ENCODE data around the gene BCL2.

BCL2 gene

GRCh38 chr18:63157293-63158011 lies 162.1 kb downstream of the BCL2 start:
- DNase-seq (ENCODE audit: low read depth in 2 of 2) = no peak

DNA sequence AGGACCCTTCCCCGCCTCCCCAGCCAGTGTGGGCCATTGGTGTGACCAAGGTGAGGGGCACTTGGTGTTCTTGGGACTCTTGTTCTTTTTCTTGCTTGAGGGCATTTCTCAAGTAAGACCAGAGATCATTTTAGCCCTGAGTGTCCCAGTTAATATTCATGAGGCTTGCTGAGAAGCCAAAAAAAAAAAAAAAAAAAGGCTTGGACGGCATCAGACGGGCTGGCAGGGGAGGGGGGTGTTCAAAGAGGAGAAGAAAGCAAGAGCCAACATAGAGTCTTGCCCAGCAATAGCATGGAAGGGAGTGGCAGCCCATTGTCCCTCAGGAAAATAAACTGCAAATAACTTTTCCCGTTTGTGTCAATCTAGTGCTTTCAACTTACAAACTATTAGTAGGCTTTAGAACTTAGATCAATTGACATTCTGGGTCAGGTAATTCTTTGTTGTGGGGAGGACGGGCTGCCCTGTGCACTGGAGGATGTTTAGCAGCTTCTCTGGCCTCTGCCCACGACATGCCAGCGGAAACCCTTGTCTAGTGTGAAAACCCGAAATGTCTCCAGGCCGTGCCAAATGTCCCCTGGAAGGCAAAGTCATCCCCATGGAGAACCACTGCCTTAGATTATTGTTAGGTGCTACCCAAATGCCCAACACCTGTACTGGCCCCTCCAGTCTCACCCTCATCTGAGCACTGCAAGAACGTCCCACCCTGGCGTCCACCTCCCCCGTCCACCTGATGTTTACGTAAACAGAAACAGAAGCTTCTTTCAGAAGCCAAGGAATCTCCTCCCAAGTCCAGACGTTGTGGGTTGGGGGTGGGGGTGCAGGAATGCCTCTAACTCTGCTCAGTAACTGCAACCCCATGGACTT lies 163.4 kb downstream of the BCL2 start:
- DNase-seq (ENCODE audit: low read depth in 2 of 2) = no peak

DNA sequence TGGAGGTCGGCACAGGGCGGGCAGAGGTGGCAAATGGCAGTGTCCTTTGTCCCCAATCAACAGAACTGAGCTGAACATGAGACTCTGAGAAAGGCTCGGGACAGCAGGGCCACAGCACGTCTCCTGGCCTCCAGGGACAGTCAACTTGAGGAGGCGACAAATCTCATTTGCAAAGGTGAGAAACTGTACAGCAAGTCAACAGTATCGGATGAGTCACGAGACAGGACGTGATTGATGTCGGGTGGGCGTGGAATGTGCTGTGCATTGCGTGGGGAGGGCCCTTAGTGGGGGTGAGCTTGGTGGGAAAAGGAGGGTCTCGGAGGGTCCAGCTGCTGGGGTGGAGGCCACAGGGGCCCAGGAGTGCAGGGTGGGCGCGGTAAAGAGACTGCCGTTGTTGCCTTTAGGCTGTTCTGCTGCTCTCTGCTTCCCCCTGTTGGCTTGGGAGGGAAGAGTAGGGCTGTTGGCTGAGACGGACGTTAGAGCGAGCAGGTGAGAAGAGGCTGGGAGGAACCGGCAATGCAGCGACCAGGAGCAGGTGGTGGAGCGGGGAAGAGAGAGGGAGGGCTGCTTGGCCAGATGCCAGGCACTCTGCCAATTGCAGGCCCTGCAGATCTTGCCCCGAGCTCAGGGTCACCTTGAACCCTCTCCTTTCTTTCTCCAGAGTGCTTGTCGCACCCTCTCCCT lies 164.3 kb downstream of the BCL2 start:
- DNase-seq (ENCODE audit: low read depth in 2 of 2) = peak; percentile 64 to 77

DNA sequence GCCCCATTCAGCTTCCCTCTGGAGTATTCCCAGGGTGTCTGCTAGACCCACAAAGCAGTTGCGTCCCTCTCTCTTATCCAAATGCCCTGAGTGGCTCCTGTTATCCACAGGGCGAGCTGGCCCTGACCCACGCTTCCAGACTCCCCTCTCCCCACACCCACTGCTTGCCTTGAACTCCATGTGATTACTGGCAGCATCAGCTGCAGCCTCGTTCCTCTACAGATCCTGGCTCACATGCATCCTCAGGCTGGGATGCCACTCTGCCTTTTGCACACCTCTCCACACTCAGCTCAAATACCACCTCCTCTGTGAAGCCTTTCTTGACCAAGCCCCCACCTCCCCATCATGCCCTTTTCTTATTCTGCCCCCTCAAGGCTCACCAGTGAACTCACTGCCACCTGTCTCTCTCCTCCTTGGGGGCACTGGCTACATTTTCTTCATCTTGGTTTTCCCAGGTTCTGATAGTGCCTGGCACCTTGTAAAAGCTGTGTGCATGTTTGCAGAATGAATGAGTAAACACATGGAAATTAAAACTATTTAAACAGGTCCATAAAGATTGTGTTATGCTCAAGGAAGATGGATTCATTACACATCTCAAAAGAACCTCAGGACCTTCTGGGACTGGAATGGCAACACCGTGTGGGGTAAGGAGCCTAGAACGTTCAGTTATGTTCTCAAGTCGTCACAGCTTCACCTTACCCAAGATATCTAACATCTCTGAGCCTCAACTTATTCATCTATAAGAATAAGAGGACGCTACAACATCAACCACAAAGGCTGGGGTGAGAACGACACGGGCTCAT lies 165.0 kb downstream of the BCL2 start:
- DNase-seq (ENCODE audit: low read depth in 2 of 2) = no peak

- DNase-seq (ENCODE audit: low read depth in 2 of 2) = peak in 1 of 2 donors; percentile 21
Observed at GRCh38 chr18:63152791-63153190, 166.8 kb downstream of the BCL2 start.

- no peak for DNase-seq (ENCODE audit: low read depth in 2 of 2)
Observed at GRCh38 chr18:63152096-63152495, 167.5 kb downstream of the BCL2 start.

DNA sequence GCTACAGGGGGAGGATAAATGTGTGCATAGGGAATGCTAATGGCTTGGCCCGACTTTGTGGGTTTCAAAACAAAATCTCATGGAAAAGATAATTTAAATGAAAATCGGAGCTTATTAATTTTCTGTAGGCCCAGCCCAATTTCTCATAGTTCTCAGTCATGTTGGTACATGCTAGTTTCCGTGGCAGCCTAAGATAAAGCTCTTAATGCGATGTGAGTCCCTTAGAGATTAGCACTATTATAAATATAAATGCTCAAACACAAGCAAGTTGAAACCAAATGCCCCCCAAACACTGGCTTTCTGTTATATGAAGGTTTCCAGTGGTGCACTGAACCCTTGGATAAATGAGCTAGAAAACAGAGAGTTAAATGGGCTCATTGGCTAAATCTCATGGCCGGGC lies 168.0 kb downstream of the BCL2 start:
- no peak for DNase-seq (ENCODE audit: low read depth in 2 of 2)

GRCh38 chr18:63150942-63151421 lies 168.6 kb downstream of the BCL2 start:
- no peak for DNase-seq (ENCODE audit: low read depth in 2 of 2)

DNA sequence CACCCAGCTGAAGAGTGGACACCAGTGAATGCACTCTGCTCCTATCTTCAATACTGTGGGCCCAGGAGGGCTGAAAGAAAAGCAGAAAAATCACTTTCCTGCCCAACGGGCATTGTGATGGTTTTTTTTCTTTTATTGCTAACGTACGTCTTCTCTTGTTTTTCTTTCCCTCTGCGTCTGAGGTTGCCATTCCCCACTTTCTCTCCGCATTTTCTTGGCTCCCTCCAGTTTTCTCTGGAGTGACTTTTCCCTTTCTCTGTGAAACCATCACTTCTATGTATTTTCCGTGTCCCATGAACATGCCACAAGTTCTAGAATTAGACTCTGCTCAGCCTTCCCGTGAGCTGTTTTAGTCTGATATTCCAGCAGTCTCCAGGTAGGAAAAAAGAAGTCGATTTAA lies 169.2 kb downstream of the BCL2 start:
- DNase-seq (ENCODE audit: low read depth in 2 of 2) = no peak

- no peak for DNase-seq (ENCODE audit: low read depth in 2 of 2)
Observed at GRCh38 chr18:63149302-63149587, 170.3 kb downstream of the BCL2 start.

- no peak for DNase-seq (ENCODE audit: low read depth in 2 of 2)
Observed at GRCh38 chr18:63148449-63149301, 170.9 kb downstream of the BCL2 start.

DNA sequence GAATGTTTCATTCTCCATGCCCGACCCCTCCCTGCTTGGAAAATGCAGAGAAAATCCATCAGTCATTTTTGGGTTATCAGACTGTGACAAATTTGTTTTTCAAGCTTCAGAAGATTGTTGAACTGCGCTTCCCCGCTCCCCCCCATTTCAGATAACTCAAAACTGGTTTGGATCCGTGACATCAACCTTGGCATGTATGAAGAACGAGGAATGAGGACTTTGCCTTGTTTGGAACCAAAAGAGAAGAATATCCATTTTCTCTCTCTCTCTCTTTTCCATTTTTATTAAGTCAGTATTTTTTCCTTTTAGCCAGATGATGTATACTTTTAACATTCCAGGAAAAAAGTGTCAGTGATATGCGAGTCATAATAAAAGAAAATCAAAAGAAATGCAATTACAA lies 171.6 kb downstream of the BCL2 start:
- no peak for DNase-seq (ENCODE audit: low read depth in 2 of 2)

- no peak for DNase-seq (ENCODE audit: low read depth in 2 of 2)
Observed at GRCh38 chr18:63146828-63147409, 172.7 kb downstream of the BCL2 start.

DNA sequence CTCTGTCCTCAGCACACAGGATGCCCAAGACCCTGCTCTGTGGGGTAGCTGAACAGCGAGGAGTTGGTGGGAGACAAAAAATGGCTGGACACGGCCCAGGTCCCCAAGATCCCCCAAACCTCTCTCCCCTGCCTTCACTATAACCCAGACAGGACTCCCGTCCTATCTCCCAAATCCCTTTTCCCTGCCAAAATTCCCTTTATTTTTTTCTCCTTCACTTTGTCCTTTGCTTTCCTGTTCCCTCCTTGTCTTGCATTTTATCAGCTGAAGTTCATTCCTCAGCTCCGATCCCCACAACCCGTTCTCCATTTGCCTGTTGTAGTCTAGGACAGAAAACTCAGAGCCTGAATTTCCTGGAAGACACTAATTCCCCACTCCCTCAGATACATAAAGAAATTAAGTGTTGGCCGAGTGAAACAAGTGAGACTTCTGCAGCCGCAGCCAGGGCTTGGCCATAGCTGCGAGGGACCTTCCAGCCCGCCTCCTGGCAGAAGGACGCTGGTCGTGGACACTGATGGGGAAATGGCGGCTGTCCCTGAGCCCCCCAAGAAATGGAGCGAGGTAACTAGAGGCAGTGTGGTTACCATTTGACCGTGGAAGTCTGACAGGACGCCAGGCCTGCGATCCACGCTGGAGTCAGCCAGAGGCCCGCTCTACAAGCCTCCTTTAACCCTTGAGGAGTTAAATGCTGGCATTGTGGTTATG lies 173.6 kb downstream of the BCL2 start:
- DNase-seq (ENCODE audit: low read depth in 2 of 2) = no peak

DNA sequence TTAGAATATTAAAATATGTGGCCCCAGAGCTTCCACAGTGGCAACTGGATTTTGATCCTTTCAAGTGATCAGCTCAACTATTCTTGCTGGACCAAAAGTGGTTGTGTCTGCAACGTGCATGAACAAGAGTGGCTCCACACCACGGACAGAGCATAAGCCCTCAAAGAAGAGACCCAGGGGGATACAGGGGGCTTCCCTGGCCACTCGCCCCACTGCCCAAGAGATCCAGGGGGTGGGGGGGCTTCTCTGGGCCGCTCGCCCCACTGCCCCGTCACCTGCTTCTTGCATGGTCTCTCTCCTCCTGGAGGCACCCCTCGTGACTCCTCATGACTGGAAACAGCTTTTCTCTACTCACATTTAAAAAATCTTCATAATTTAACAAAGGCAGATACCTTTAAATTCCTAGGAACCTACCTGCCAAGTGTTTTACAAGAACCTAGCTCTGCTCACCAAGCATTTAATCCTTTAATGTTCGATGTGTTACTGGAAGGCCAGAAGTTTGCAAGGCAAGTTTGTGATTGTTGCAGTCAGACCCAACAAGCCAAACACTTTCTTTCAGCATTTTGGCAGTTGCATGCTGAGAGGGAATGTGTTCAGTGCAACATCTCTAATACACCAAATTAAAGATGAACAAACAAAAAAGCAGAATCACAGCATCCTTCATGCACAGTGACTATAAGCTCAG lies 174.3 kb downstream of the BCL2 start:
- DNase-seq (ENCODE audit: low read depth in 2 of 2) = no peak

DNA sequence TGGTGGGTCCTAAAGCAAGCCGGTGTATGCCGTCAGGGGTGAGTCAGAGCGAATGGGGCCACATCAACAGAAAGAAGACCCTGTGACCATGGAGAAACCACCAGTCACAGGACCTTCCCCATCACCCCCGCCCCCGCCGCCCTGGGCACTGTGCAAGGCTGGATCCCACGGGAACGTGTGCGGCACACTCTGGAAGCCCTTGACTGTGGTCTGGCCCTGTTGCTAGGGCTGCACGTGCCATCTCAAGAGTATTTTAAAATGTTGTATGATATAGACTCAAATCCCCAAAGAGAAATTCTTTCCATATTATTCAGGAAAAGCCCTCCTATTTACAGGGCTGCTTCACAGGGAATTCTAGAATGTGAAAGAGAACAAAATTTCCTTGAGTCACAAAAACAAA lies 174.8 kb downstream of the BCL2 start:
- DNase-seq (ENCODE audit: low read depth in 2 of 2) = no peak

- no peak for DNase-seq (ENCODE audit: low read depth in 2 of 2)
Observed at GRCh38 chr18:63143330-63143771, 176.2 kb downstream of the BCL2 start.

DNA sequence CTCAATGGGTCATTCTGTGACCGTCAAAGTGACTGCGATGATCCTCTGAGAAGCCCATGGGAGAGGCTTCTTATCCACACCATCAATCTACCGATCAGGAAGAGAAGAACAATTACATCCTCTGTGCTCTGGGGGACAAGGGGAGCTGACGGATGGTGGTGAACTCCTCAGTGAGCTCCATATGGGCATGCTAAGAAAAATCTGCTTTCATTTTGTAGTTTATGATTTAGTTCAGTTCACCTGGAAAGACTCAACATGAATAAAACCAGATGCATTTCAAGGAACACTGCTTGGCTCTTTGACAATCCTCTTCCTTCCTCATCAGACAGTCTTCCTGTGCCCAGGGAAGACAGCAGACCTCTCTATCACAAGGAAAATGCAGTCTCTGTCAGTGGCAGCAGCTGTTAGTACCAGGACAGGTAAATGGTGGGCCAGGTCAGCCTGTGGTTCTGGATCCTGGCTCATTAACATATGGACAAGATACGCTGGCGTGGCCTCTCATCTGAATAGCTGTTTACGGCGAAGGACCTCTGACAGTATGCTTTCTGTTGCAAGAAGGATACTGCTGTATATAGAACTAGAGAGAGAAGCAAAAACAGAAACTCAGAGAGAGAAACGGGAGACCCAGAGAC lies 176.9 kb downstream of the BCL2 start:
- no peak for DNase-seq (ENCODE audit: low read depth in 2 of 2)

GRCh38 chr18:63141778-63142176 lies 177.8 kb downstream of the BCL2 start:
- DNase-seq (ENCODE audit: low read depth in 2 of 2) = no peak
